Measurements from ENCODE around the gene UFC1.
"Not testable (repeated sequence)": the region's sequence is repeated elsewhere in the genome, so short reads cannot be mapped to it uniquely, and the experiment has no call there.

The UFC1 gene
- 103 reads per million, percentile 83 among the genes with 10 or more reads in this experiment for total RNA-seq

DNA sequence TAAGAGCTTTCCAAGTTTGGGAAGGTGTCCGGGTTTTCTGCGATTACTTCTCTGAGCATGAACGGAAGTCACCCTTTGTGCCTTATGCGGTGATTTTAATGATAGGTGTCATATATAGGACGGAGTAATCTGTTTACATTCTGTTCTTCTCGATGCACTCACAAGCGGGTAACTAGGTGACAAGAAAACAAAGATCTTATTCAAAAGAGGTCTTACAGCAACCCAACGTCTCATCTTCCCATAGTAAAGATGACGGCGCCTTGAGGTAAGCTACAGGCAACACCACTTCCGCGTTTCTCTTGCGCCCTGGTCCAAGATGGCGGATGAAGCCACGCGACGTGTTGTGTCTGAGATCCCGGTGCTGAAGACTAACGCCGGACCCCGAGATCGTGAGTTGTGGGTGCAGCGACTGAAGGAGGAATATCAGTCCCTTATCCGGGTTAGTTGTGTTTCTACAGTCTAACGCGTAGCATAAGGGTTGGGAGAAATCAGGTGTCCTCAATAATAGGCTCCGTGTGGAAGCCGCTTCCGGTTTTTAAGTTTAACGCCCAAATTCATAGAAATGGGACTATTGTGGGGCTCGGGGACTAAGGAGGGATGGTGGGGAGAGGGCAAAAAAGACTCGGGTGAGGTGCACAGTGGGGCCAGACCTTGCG lies at the start of gene UFC1:
UFC1 (plus strand) TSS at position 297 of the 656 bp plus-strand sequence; CDS start at position 317, 20 bp downstream.
- DNase-seq = peak; percentile 77

DNA sequence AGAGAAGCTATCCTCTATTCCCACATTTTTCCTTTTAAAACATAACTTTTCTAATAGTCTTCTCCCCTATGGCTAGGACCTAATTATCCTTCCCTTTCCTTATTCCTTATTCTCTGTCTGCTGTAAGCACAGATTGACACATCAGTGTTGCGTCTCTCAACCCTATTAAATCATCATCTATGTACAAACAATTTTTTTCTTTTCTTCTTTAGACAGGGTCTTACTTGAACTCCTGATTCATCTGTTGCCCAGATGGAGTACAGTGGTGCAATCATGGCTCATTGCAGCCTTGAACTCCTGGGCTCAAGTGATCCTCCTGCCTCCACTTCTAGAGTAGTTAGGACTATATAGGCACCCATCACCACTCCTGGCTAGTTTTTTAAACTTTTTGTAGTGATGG lies 47.3 kb upstream of the UFC1 start:
- no peak for DNase-seq

DNA sequence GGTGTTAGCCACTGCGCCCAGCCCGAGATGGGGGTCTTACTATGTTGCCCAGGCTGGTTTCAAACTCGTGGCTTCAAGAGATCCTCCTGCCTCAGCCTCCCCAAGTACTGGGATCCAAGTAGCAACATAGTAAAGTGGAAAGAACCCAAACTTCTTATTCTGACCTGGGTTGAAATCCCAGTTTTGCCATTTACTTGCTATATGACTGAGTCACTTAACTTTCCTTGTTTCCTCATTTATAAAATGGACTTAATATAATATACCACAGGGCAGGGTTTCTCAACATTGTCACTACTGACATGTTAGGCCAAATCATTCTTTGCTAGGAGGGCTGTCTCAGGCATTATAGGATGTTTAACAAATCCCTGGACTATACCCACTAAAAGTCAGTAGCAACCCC lies 42.7 kb upstream of the UFC1 start:
- DNase-seq = no peak

DNA sequence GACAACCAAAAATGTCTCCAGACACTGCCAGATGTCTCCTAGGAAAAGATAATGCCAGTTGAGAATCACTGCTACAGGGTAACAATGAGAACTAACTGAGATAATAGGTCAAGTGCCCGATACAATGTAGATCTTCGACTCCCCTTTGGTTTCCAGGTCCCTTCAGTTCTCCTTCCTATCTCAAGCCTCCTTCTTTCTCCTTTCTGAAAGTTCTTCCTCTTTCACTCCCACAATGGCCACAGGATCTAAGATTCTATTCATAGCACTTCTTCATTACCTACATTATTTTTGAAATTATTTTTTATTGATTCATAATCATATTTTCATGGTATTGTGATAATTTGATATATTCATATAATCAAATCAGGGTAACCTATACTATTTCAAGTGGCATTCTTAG lies 42.3 kb upstream of the UFC1 start:
- DNase-seq = no peak

DNA sequence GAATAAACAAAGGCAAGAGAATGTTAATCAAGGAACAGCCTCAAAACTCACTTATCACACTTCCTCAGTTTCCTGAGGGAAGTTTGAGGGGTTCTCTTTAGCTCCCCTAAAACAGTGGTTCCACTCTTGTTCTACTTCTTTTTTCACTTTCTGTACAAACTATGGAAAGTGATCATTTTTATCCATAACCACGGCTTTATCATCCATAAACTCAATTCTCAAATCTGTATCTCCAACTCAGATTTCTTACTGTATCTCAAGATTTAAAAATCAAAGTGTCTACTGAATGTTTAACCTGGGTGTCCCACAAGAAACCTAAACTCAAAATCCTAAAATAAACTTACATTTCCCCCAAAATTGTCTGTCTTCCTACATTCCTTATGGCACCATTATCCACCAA lies 39.9 kb upstream of the UFC1 start:
- no peak for DNase-seq

DNA sequence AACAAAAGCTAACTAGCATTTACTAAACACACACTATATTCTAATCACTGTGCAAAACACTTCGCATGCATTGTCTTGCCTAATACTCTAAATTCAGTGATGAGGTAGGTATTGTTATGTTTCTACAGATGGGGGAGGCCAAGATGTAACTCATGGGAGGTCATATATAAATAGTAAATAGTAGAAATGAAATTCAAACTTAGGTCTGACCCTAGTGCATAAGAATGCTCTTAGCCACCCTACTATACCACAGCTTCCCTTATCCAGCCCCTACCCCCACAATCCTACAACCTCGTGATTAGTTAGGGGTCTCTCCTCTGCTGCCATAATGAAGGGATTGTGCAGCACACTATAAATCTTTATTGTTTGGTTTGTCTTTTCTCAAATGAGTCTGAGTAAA lies 39.2 kb upstream of the UFC1 start:
- DNase-seq = no peak

DNA sequence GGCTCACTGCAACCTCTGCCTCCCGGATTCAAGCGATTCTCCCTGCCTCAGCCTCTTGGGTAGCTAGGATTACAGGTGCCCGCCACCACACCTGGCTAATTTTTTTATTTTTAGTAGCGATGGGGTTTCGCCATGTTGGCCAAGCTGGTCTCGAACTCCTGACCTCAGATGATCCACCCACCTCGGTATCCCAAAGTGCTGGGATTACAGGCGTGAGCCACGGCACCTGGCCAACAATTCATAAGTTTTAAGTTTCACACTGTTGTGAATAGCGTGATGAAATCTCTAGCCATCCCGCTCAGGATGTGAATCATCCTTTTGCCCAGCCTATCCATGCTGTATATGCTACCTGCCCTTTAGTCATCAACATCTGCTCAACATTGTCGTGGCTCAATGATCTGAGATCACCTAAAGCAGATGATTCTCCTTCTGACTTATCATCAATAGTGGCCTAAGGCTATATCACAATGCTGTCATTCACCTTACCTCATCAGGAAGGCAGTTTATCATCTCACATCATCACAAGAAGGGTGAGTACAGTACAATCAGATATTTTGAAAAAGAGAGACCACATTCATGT lies 38.6 kb upstream of the UFC1 start:
- no peak for DNase-seq

DNA sequence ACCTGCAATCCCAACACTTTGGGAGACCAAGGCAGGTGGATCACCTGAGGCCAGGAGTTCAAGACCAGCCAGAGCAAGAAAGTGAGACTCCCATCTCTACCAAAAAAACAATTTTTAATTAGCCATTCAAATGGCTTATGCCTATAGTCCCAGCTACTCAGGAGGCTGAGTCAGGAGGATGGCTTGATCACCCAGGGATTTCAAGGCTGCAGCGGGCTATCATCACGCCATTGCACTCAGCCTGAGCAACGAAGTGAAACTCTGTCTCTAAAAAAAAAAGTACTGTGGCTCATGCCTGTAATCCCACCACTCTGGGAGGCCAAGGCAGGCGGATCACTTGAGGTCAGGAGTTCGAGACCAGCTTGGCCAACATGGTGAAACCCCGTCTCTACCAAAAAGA lies 37.8 kb upstream of the UFC1 start:
- DNase-seq = not testable (repeated sequence)

DNA sequence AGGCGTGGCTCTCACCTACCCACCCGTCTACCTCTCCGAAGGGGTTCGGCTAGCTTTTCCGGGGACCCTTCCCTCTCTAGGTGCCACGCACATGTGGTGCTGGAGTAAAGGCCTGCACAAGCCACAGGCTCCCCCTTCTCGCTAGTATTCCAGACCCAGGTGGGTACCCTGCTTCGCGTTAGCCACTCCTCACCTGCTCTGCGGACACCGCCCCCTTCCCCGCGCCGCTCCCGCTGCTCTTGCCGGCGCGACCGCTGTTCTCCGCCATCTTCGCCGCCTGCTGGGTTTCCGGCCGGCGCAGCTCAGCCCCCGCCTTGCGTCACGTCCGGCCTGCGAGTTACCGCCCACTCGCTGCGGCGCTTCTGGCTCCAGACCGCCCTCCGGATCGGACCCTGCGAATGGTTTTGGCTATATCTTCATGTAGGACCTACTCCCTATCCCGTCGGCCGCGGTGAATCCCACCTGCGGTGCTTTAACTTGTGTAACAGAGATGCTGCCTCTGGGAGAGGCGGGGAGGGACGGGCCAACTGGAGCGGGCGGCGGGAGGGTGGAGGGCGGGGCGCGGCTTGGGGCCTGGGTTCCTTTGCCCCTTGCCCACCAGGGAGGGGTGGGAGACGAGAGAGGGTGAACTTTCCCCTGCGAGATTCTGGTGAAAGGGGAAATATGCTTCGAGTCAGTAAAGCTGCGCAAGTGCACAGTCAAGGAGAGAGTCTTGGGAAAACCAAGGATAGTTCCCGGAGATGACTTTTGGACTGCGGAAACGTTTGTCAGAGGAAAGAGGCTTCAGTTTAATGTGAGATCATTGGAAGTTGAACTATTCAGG lies 35.8 kb upstream of the UFC1 start, which contains the start of the genes NIT1 and PFDN2:
NIT1 (plus strand) TSS at position 347 of the 823 bp plus-strand sequence; CDS start at position 419, 72 bp downstream.
PFDN2 (minus strand) TSS at position 279 of the 823 bp plus-strand sequence; CDS start at position 268, 11 bp downstream.
- DNase-seq = peak; percentile 81

DNA sequence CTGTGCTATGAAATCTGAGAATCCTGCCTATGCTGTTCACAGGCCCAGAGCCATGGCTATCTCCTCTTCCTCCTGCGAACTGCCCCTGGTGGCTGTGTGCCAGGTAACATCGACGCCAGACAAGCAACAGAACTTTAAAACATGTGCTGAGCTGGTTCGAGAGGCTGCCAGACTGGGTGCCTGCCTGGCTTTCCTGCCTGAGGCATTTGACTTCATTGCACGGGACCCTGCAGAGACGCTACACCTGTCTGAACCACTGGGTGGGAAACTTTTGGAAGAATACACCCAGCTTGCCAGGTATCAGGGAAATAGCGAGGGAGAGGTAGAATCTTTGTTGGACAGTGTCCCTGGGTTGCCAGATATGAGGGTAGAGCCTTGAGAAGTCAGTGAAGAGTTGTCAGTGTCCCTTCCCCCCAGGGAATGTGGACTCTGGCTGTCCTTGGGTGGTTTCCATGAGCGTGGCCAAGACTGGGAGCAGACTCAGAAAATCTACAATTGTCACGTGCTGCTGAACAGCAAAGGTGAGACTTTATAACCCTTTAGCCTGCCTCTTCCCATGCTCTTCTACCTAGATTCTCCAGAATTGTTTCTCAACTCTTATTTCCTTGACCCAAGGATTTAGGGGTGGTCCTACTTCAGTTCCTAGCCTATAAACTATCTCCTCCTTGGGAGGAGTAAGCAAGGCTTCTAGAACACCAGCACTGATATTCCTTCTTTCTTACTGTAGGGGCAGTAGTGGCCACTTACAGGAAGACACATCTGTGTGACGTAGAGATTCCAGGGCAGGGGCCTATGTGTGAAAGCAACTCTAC lies 34.5 kb upstream of the UFC1 start:
- DNase-seq = peak; percentile 54

DNA sequence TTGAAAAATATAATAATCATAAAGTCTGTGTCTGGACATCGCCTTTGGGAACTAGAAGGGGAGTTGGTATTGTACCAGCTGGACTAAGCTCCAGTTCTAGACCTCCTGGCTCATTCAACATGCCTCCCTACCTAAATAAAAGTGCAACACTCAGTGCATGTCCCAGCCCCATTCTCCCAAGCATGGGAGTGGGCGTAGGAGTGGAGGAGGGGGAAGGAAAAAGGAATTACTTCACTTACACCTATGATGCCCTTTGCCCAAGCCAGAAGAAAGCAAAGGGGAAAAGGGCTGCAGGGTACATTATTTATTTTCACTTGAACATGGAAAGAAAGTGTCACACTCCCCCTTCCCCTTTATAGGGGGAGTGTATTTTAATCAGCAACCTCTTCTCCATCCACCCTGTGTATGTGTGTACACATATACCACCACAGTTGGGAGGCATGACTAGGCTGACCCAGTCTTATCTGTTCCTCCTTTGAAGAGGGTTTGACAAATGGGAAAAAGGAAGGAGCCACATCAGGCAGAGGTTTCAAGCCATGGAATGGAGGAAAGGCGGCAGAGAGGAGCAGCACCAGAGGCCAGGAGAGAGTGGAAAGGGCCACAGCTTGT lies 32.6 kb upstream of the UFC1 start:
- DNase-seq = no peak

DNA sequence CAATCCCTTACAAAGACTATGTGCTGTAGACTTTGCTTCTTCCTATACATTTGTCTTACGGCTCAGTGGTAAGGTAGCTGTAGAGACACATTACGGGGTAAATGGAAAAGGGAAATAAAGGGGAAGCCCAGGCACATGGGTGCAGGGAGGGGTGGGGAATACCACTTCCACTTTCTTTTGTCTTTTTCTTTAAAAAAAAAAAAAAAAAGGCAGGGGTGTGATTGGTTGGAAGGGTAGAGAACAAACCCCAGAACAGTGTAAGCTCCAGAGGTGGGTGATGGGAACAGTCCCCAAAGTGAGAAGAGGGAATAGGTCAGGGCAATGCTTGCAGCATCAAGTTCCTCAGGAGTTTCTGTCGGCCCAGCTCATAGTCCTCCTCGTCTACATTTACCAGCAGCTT lies 31.9 kb upstream of the UFC1 start:
- DNase-seq = no peak

DNA sequence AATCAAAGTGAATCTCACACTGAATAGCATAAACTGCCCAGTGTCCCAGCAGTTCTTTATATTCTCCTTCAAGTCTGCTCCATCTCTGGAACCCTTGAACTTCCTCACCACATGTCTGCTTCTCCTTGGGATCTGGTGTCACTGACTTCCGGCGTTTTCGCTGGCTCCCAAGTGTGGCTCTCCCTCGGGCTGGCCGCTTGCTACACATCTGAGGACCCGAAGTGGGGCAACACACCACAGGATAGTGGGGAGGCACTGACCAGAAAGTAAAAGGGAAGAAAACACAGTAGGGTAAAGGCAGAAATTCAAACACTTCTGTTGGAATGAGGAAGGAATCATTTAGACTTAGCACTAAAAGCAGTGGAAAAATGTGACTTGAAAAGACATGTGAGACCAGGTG lies 30.8 kb upstream of the UFC1 start:
- DNase-seq = no peak

DNA sequence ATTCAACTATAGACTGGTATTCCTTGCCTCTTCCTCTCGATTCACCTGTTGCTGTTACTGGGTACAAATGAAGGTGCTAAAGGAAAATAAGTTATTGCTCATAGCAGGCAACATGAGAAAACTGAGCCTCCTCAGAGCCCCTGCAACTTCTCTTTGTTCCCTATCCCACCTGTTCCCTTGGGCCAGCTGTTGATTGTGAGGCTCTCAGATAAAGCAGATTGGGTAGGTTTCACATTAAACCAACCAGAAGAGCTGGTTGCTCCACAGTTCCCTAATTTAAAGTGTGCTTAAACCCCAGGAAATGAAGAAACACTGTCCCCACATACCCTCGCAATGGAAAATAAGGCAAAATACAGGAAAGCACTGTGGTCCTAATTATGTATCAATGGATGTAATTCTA lies 26.1 kb upstream of the UFC1 start:
- DNase-seq = no peak

DNA sequence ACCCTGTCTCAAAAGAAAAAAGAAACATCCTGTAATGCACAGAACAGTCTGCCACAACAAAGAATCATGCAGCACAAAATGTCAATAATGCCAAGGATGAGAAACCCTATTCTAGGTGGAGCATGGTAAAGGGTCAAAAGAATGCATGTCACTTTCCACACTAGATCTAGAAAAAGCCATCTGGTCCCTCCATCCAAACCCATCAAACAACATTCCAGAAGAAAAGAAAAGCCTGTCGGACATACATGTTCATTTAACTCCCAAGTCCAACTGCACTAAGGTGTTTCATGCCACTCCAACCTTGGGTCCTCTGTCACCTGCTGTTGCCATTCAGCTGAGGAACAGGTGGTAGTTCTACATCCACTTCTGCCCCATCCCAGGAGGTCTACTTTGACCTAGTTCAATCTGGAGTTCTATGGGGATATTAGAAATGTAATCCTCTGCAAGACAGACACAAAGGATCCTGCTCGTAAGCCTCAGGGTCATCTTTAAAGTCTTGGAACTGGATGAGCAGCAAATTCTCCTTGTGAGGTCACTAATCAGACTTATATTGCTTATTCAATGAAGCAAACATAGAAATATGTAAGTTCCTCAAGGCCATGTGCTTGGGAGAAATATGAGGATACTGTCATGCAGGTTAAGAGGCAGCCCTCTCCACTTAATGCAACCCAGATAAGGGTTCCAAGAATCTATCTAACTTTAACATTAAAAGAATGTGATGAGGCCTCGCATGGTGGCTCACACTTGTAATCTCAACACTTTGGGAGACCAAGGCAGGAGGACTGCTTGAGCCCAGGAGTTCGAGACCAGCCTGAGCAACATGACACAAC lies 25.0 kb upstream of the UFC1 start:
- no peak for DNase-seq

DNA sequence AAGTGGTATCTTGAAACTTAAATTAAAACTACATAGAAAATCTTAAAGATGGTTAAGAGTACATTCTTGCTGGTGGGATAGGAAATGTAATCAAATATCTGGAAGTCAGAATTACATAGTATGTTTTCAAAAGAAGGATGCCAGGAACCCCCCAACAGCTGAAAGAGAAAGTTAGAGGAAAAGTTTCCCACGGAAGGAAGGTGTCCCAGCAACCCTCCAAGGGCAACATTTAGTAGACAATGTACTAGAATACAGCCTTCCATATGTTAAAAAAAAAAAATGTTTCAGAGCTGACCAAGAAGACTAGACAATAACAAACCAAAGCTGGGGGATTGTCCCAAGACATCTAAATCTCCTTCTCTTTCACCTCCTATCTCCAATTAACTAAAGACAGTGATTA lies 23.5 kb upstream of the UFC1 start:
- no peak for DNase-seq

DNA sequence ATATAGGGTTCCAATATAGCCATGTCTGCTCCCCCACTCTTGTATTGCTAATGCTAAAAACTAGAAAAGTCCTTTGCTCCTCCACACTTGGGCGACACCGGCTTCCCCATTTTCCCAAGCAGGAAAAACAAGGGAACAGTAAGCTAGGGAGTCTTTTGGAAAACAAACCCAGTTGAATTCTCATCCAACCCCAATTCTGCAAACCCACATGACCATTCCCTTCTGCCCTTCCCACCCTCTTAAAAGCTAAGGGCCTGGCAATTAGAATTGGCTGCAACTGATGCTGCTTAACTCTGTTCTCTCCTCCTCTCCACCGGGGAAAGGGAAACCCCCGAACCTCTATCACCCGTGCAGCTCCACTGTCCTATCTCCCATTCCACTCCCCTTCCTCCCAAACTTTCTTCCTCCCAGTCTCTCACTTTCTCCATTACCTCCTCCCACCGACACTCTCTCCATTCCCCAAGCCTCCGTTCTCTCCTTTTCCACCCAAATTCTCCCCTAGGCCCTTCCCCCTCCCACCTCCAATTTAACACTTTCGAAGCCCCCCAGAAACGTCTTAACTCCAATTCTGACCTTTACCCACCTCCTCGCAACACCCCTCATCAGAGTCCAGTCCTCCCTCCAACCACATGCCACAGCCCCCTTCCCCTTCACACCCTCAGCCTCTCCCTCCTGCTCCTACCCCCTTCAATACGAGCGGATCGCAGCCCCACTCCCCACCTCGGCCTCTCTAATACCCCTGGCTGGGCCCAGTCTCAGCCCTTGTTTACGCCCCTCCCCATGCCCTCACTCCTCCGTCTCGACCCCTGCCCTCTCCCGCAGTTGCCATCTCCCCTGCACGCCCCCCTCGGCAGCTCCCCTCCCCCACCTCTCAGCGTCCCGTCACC lies 22.0 kb upstream of the UFC1 start:
- DNase-seq = no peak

DNA sequence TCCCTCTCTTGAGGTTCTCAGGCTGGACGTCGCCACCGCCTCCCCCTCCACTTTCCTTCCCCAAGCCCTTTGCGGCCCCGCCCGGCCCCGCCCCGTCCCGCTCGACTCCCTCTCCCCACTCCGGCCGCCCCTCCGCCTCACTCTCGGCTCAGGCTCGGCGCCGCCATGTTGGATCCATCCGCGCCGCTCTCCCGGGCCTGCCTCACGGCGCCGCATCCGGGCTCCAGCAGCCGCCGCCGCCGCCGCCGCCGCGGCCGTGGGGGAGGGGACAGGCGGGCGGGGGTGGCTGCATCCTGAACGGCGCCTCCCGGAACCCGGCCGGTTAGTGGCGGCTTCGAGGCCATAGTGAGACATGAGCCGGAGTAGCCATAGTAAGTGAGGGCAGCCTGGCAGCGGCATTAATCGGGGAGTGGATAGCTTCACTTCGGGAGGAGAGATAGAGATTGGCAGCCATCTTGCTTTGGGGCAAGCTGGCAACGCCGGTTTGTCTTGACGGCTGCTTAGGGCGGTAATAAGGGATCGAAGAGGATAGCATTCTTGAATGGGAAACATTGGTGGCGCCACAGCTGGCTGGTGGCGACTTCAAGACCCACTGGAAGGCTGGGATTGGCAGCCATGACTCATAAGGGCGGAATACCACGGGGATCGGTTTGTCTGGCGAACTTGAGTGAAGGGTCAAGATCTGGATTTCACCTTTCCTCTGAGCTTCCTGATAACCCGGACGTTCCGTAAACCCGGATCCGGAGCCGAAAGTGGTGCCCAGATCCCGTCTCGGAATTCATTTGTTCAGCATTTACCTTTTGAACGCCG lies 21.2 kb upstream of the UFC1 start, which contains the start of gene DEDD:
DEDD (minus strand) TSS at position 258 of the 810 bp plus-strand sequence. CDS start 8,205 bp downstream, outside the sequence.
- peak; percentile 85 for DNase-seq

DNA sequence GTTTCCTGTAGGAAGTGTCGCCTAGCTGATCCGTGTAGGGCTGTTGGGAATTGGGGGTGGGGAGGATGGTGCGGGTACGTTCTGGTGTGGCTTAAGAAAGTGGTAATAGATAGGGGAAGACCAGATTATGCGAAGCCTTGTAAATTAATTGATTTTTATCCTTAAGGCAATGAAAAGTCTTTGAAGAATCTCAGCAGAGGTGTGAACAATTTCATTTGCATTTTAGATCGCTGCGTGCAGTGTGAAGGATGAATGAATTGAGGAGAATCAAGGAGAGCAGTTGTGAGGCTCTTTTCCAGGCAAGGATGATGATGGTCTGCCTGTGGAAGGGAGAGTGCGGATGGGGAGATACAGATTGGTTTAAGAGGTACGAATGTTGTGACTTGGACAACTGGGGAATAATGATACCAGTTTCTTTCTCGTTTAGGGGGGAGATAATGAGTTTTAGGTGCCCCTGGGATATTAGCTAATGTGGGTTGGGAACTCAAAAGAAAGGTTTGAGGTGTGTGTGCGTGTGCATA lies 20.5 kb upstream of the UFC1 start:
- no peak for DNase-seq
